ENCODE data around the gene TCEA2.

TCEA2 gene

DNA sequence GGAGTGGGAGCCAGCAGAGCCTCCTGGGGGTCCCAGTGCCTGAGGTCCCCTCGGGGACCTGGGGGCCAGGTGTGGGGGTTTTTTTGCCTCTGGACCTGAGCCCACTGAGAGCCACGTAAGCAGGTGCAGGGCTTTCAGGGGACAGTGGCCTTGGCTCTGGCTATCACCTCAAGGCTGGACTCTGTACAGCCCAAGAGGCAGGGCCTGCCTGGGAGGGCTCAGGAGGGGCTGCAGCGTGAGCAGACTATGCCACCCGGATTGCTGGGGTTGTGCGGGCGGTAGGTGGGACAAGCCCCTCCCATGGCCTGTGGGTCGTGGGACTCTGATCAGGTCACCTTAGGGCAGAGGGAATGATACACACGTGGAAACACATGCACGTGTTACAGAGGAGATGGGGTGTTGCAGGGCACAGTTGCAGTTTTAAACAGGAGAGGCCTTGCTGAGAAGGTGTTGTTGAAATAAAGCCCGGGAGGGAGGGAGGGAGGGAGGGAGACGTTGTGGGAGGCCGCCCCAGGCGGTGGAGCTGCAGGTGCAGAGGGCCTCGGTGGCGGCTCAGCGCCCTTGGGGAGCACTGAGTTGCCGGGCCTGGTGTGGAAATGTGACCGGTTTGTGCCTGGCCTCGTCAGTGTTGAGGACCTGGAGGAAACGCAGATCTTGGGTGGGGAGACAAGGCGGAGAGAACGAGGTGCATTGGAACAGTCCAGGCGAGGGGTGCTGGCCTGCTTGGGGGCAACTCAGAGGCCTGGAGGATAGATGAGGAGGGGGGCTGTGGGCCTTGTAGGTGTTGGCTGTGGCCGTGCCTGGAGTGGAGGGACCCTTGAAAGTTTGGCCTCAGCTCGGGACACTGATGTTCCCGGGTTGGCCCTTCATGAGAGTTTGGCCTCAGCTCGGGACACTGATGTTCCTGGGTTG is 2.3 kb downstream of the TCEA2 start:
- DNase-seq (ENCODE audit: low read depth in 2 of 2): no peak

DNA sequence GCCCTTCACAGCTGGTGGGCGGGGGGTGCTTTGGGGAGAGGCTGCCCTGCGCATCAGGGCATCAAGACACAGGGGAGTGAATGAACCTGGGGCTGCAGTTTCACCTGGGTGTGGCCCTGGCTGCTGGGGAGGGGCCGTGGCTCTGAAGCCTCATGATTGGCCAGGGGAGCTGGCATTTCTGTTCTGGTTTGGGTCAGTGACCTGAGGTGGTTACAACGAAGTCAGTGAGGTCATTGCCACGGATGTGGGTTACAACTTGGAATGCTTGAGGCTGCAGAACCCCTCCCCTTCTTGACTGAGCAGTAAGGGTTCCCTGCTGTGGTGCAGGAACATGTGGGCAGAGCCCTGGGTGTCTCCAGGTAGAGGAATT is 3.0 kb downstream of the TCEA2 start:
- DNase-seq (ENCODE audit: low read depth in 2 of 2): no peak

DNA sequence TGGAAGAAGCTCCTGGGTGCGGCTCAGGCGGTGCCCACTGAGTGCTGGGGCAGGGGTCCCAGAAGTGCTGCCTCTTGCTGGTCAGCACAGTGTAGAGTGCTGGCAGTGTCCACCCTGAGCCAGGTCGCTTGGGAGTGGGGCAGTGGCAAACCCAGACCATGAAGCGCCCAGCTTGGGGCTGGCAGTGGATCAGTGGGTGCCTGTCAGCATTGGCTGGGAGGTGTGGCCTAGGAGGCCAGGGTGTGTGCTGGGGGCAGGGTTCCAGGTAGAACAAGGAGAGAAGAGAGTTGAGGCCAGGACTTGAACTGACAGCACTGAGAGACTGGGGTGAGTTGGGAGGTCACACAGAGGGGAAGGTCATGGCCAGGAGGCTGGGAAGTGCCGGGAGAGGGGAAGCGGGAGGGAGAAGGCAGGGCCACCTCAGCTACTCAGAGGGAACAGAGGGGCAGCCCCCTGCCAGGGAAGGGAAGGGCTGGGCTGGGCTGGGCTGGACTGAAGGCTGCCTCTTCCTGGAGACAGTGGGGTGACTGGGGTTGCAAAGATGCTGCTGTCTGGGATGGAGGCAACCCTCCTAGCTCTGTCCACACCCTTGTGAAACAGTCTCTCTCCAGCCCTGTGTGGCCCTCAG is 4.1 kb downstream of the TCEA2 start:
- DNase-seq (ENCODE audit: low read depth in 2 of 2): no peak

DNA sequence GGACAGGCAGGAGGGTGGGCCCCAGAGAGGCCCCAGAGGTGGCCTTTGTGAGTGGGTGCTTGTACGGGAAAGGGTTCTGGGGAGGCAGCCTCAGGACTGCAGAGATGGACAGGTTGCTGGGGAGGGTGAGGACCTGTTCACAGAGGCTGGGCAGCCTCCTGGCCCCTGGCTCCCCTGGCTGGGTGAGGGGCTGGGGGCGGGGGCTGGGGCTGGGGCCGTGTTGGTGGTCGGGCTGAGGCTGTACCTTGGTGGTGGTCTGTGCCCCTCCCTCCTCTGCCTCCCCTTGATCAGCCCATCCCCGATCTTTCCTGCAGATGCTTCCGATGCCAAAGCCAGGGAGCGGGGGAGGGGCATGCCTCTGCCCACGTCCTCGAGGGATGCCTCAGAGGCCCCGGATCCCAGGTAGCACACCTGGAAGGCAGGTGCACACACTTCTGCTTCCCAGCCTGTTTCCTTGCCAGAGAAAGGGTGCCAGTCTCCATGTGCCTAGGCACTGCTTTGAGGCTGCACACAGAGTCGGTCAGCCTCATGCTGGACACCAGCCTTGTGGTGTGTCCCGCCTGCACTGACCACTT is 4.8 kb downstream of the TCEA2 start:
- no peak for DNase-seq (ENCODE audit: low read depth in 2 of 2)

DNA sequence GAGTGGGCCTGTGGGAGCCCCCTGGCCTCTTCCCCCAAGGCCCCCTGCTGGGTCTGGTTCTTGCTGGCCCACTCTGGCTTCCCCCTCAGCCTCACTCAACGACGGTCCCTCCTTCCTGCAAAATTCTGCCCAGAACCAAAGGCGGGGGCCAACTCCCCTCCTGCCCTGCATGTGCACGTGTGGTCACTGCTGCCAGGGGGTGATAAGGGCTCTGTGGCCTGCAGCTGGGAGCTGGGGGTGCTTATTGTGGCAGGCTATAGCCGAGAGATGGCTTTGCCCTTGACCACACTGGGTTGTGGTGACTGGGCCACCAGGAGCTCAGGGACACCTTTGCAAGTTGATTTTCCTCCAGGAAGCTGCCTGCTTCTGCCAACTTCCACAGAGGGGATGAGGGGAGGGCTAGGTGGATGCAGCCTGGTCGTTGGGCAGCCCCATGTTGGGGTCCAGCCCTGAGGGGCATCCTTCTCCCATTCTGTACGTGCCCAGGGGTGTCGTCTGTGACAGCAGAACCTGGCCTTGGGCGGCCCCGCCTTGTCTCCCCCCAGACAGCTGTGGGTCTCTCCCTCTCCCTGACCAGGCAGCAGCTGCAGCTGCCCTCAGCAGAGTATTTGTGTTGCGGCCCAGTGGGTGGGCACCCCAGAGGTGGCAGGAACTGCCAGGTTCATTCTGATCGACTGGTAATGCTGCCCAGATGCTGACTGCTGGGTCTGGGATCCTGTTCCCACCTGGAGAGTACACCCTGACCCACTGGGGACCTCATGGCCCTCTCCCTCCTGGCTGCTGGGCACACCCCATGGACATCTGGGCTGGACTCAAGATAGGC is 5.6 kb downstream of the TCEA2 start:
- no peak for DNase-seq (ENCODE audit: low read depth in 2 of 2)

DNA sequence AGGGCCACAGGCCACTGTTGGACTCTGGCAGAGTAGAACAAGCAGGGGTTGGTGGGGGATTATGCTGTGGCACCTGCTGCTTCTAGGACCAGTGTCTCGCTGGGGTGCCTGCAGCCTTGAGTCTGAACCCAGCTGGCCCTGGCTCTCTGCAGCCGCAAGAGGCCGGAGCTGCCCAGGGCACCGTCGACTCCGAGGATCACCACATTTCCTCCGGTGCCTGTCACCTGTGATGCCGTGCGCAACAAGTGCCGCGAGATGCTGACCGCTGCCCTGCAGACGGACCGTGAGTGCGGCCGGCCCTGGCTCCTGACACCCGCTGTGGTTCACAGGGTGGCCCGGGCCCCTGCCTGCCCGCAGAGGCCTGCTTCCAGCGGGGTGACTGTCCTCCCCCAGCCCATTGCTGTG is 6.2 kb downstream of the TCEA2 start:
- no peak for DNase-seq (ENCODE audit: low read depth in 2 of 2)

DNA sequence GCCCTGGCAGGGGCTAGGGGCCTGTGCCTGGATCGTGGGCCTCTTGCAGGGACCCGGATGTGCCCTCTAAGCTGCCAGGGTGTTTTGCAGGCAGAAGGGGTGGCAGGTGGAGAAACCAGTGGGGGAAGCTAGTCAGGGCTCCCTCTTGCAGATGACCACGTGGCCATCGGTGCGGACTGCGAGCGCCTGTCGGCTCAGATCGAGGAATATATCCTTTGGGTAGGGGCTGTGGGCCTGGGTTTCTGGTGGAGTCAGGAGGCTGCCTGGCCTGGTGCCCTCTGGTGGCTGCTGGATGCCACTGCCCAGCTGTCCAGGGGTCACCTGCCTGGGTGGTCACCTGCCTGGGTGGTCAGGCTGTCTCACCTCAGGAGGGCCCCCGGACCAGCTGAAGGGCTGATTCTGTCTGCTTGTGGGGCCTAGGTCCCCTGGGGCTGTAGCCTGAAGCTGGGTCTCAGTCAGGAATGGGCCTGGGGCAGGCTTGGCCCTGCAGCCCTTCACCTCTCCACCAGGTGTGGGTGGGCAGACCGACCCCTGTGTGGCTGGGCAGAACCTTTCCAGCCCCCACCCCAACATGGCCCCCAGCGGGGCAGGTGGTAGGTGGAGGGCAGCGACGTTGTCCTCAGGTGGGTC is 6.7 kb downstream of the TCEA2 start:
- DNase-seq (ENCODE audit: low read depth in 2 of 2): no peak

DNA sequence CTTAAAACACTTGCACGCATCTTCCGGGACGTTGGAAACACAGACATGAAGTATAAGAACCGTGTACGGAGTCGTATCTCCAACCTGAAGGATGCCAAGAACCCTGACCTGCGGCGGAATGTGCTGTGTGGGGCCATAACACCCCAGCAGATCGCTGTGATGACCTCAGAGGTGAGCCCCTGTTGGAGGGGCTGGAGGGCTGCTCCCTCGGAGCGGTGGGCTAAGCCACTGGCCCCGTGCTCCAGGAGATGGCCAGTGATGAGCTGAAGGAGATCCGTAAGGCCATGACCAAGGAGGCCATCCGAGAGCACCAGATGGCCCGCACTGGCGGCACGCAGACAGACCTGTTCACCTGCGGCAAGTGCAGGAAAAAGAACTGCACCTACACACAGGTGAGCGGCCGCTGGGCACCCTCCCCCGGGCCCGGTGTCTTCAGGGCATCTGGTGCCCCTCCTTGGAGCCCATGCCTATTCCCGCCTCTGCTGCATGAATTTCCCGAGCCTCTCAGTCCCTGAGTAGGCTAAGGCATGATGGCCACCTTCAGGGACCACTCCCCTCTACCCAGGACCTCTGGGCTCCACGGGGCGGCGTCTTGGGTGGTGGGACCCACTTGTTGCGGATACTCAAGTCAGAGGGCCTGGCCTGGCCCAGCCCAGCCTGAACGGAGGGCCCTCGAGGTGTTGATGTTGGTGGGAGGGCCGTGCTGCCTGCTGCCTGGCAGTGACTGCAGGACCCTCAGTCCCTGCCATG is 7.4 kb downstream of the TCEA2 start:
- no peak for DNase-seq (ENCODE audit: low read depth in 2 of 2)

DNA sequence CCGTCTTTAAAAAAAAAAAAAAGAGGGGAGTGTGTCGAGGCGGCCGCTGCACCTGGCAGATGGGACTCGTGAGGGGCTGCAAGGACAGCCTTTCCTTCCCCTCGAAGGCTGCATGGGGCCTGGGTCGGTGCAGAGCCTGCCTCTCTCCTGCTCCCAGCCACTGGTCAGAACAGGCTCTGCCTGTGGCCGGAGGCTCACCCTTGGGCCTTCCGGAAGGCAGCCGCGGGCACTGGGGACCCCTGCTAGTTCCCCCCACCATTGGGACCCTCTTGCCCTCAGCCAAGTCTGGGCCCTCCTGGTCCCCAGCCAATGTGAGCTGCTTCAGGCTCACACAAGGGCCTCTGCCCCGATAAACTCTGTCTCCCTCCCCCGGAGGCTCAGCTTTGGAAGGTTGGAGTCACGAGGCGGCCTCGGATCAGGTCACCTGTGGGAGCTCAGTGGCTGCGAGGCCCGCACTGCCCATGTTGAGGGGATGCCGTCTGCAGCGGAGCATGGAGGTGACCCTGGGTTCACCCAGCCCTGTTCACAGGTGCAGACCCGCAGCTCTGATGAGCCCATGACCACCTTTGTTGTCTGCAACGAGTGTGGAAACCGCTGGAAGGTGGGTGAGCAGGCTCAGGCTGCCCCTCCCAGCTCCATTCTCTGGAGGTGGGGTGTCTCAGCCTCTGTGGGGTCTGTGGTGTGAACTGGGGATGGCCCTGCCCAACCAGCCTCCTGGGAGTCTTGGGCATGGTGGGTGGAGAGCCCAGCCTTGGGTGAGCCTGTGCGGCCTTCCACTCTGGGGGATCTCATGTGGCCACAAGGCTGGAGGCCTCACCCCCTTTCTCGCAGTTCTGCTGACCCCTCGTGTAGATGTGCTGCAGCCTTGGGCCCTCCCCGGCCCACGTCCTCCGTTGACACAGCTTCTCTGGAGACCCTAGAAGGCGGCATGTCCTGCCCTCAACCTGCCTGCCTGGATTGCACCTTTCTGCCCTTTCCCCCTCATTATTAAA is 8.6 kb downstream of the TCEA2 start:
- DNase-seq (ENCODE audit: low read depth in 2 of 2): no peak

DNA sequence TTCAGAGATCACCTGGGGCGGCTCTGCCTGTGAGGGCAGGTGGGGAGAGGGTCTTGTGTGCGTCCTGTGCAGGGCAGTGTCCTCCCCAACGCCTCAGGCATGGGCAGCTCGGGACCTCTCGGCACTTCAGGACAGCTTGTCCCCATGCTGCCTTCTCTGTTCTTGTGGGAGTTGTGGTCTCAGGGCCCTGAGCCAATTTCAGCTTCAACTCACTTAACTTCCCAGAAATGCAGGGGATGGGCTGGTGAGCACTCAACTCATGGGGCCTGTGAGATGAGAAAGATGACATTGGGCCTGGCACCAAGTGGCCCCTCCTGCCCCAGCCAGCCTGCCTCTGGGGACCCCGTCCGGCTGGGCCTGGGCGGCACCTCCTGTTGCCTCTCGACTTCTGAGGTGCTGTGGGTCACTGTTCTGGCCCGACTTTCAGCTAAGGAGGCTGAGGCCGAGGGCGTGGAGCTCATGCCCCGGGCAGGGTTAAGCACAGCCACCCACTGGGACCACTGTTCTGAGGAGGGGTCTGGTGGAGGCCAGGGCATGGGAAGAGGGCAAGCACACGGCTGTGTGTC is 9.6 kb downstream of the TCEA2 start:
- no peak for DNase-seq (ENCODE audit: low read depth in 2 of 2)

DNA sequence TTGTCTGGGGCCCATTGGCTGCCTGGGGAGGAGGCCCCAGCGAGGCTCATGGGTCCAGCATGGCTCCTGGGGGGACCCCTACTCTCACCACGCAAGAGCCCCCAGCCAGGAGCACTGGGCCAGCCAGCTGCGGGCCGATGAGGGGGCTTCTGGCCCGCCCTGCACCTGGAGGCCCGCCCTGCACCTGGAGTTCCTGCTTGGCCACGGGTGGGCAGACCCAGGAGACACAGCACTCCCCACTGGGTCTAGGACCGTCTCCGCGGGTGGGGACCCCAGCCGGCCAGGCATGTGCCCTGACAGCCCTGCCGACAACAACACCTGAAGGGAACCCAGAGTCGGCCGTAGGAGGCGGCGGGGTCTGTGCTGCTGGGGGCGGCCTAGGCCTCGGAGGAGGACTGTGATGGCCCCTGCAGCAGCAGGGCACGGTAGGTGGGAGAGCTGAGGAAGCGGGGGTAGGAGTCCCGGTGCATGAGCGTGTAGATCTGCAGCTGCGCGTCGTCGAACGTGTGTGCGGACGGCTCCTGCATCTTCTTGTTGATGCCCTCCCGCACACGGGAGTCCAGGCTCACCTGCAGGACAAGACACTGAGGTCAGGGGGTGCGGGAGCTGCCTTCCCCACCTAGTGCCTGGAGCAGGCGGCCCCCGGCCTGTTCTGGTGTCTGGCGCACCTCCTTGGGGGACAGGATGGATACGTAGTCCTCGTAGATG is 10.6 kb downstream of the TCEA2 start:
- no peak for DNase-seq (ENCODE audit: low read depth in 2 of 2)

DNA sequence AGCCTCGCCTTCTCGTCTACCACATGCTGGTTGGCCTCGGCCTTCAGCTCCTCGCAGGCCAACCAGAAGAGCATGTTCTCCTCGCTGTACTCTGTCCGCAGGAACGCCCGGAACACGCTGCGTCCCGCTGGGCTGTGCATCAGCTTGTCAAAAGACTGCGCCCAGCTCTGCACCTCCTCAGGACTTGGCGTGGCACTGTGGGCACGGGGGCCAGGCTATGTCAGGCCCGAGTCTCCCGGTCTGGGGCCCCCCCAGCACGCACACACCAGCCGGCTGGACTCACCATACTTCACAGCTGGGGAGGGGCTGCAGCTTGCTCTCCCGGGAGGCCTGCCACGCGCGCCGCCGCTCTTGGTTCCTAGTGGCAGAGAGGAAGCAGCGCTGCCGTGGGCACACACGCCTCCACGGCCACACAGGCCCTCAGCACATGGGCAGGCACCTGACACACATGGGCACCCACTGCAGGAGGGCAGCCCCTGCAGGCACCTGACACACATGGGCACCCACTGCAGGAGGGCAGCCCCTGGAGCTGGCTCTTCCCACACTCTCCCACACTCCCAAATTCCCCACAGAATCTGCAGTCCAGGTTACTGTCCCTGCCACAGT is 11.3 kb downstream of the TCEA2 start:
- DNase-seq (ENCODE audit: low read depth in 2 of 2): no peak

DNA sequence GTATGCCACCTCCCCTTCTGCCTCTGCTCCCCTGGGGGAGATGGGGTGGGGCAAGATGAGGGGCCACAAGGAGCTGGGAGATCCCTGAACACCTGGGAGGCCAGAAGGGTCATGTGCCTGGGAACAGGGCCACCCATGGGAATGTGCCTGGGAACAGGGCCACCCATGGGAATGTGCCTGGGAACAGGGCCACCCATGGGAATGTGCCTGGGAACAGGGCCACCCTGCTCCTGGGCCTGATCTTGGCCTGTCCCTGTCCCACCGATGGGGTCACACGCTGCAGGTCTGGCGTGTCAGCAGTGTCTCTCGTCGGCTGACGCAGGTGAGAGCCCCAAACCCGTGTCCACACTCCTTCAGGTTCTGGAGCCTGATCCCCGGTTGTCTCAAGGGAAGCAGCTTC is 12.0 kb downstream of the TCEA2 start:
- DNase-seq (ENCODE audit: low read depth in 2 of 2): no peak

DNA sequence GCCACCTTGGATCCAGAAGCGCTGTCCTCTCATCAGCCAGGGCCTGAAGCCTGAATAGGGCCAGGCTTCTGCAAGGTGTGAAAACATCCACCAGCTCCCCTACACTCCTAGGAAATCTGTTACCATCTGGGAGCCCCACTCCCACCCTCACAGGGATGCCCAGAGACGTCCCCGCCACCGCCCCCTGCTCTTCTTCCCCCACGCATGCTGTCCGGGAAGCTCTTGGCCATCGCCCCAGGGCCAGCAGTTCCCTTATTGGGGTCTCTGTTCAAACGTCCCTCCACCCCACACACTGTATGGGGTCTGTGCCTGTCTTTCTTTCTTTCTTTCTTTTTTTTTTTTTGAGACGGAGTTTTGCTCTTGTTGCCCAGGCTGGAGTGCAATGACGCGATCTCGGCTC is 12.6 kb downstream of the TCEA2 start:
- no peak for DNase-seq (ENCODE audit: low read depth in 2 of 2)

DNA sequence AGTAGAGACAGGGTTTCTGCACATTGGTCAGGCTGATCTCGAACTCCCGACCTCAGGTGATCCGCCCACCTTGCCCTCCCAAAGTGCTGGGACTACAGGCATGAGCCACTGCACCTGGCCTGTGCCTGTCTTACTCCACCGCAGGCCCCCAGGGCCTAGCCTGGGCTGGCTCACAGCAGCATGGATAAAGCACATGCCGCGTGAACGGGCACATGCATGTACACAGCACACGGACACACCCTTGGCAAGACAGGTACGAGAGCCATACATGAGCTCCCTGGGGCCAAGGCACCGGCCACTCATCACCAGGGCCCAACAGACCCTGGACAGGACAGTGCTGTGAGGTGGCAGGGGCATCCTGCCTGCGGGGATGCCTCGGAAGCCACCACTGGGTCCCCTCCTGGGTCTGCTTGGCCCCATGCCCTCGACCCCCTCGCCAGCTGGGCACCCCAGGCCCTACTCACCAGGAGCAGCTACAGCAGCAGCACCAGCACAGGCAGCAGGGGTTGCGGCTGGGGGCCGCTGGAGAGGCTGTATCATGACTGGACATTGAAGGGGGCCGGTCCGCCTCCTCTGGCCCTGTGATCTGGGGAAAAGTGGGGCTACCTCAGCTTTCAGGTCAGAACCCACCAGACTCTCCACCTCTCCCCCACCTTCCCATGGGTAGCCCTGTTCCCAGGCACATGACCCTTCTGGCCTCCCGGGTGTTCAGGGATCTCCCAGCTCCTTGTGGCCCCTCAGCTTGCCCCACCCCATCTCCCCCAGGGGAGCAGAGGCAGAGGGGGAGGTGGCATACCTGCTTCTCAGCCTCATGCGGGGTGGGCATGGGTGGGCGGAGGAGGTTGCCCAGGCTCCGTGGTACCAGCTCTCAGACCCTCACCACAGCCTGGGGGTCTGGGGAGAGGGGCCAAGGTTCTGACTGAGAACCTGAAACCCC is 13.3 kb downstream of the TCEA2 start:
- DNase-seq (ENCODE audit: low read depth in 2 of 2): no peak

DNA sequence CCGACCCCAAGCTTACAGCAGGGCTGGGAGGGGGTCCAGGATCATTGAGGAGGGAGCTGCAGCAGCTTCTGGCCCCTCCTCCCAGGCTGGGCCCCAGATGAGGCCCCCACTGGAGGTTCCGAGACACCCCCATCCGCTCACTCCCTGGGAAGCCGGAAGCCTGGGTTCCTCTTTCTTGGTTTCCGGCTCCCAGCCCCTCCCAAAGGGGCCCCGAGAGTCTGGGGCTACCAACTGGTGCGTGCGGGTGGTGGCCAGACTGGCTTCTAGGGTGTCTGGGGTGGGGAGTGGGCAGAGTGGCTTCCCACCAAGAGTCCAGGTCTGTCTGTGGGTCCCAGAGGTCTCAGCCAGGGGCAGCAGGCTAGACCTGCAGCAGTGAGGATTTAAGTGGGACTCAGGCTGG is 14.1 kb downstream of the TCEA2 start:
- no peak for DNase-seq (ENCODE audit: low read depth in 2 of 2)

DNA sequence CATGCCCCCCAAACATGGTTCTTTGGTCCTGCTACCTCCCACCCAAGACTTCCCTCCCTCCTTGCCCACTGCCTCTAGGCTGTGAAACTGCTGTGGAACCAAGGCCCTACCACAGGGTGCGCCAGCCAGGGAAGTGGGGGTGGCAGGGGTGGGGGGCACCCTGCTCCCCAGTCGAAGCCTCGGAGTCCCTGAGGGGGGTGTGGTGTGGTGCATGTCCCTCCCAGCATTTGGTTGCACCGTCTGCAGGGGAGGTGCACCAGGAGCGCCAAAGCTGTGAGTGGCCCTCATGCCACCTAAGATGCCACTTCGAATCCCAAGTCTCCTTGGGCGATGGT is 14.5 kb downstream of the TCEA2 start:
- DNase-seq (ENCODE audit: low read depth in 2 of 2): no peak

Measured in stimulated activated CD4-positive, alpha-beta T cell treated with anti-CD3 and anti-CD28 coated beads, Interleukin-1b, Interleukin-23, amount 100 ng/mL, for 4 hours (primary cell).